ENCODE measurements around the gene STXBP4.

STXBP4 gene

GRCh38 chr17:55177159-55177854, 208.7 kb downstream of the STXBP4 start:
- DNase-seq = no peak

- DNase-seq = no peak
These were observed 209.3 kb downstream of the STXBP4 start for GRCh38 chr17:55177855-55178217.

GRCh38 chr17:55186937-55187770, 218.6 kb downstream of the STXBP4 start:
- no peak for DNase-seq

- no peak for DNase-seq
These were observed 222.2 kb downstream of the STXBP4 start for GRCh38 chr17:55190748-55191147.

GRCh38 chr17:55198690-55199370, 230.3 kb downstream of the STXBP4 start:
- DNase-seq = no peak

GRCh38 chr17:55200904-55201303, 232.3 kb downstream of the STXBP4 start:
- DNase-seq = no peak

- no peak for DNase-seq
These were observed 232.9 kb downstream of the STXBP4 start for GRCh38 chr17:55201308-55201932.

- DNase-seq = no peak
These were observed 234.3 kb downstream of the STXBP4 start for GRCh38 chr17:55202896-55203295.

- no peak for DNase-seq
These were observed 239.7 kb downstream of the STXBP4 start for GRCh38 chr17:55208078-55208812.

- no peak for DNase-seq
These were observed 241.7 kb downstream of the STXBP4 start for GRCh38 chr17:55210292-55210691.

- no peak for DNase-seq
These were observed 244.3 kb downstream of the STXBP4 start for GRCh38 chr17:55212880-55213279.

GRCh38 chr17:55215711-55216110, 247.1 kb downstream of the STXBP4 start:
- no peak for DNase-seq

GRCh38 chr17:55216888-55217287, 248.3 kb downstream of the STXBP4 start:
- no peak for DNase-seq

GRCh38 chr17:55219459-55219858, 250.9 kb downstream of the STXBP4 start:
- no peak for DNase-seq

- DNase-seq = no peak
These were observed 251.4 kb downstream of the STXBP4 start for GRCh38 chr17:55219934-55220333.
